ENCODE results near the gene ARHGAP15.

The ARHGAP15 gene

DNA sequence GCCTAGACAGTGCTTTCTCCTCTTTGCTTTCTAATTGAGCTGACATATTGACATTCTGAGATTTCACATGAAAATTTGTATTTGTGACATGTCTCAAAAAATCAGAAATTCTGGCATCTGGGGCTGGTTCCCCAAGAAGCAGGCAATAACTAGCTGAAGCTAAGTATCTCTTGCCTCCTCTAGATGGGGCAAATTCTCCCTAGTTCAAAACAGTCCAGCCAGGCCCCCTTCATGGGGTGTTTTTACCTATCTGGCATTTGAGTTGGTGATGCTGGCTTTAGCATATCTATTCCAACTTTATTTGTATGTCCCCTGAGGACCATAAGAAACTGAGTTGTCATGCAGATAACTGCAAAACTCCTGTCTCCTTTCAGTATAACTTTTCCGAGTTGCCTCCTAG, 39.9 kb downstream of the ARHGAP15 start:
- DNase-seq (ENCODE audit: low read depth in 2 of 2), result no peak

DNA sequence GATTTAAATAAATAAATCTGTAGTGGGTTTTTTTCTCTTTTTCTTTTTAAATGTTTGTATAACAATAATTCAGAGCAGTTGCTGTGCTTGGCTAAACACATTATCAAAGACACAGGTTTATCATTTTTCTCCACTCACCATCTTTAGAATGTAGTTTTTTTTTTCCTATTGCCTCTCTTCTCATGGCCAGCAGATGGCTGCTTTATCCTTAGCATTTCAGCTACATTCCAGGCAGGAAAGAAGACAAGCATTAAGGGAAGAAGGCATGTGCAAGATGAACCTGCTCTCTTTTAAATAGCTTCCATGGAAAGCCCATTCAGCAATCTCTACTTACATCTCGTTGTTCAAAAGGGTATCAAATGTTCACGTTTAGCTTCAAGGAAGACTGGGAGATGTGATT, 42.6 kb downstream of the ARHGAP15 start:
- no peak for DNase-seq (ENCODE audit: low read depth in 2 of 2)

DNA sequence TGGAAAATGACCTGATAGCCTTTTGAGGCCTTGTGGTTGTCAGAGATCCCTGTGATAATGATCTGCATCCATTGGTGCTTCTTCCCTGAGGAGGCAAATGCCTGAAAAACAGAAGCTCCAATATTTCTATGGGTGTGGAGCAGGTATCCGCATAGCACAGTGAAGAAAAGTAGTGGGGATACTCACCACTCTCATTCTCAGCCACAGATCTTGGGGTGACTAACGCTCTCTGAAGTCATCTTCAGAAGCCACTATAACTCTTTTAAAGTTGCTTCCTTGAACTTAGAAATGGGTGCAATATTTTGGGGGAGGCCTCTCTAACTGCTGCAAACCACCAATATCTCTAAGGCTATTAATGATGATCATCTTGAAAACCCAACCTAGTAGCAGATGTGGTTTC, 46.2 kb downstream of the ARHGAP15 start:
- DNase-seq (ENCODE audit: low read depth in 2 of 2), result peak in 1 of 2 donors; percentile 7

DNA sequence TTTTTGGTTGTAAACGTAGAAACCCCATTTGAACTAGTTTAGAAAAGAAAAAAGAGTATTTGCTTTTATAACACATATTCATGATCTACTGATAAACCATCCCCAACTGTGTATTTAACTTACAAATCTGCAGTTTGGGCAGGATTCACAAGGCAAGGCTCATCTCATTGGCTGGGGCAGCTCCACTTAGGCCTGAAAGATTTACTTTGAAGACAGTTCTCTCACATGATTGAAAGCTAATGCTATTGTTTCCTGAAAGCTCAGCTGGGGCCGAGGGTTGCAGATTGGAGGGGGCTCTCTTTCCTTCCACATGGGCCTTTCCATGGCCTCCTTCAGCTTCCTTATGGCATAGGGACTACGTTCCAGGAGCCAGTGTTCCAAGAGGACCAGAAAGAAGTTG, 47.4 kb downstream of the ARHGAP15 start:
- DNase-seq (ENCODE audit: low read depth in 2 of 2), result no peak

DNA sequence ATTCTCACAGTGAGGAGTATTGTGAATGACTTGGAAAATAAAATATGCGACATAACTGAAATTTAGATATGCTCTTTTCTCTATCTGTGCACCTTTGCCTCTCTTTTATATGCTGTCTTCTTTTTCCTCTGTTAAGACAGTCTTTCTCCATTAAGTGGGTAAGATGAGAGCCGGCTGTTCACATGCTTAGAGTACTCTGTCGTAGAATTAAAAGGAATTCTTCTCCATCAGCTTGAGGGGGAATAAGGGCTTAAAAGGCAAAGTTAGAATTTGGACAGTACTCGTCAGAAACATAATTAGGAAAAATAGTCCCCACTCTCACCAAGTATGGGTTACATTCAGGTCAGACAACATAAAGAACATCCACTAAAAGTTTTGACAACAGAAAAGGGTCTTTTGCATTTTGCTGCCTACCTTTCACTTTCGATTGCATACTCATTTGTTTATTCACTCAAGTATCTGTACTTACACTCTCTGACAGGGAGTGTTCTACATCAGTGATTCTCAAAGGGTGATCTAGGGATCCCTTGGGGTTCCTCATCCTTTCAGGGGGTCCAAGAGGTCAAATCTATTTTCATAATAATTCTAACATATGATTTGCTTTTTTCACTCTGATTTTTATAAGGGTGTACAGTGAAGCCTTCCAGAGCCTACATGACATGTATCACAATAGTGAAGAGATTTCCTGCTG, 48.0 kb downstream of the ARHGAP15 start:
- DNase-seq (ENCODE audit: low read depth in 2 of 2), result no peak

DNA sequence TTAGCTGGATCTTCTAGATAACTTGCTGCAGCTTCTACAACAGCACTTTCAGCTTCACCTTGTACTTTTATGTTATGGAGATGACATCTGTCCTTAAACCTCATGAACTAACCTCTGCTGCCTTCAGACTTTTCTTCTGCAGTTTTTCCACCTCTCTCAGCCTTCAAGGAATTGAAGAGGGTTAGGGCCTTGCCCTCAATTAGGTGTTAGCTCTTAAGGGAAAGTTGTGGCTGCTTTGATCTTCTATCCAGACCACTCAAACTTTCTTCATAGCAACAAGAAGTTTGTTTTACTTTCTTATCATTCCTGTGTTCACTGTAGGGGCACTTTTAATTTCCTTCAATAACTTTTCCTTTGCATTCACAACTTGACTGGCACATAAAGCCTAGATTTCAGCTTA, 52.3 kb downstream of the ARHGAP15 start:
- no peak for DNase-seq (ENCODE audit: low read depth in 2 of 2)

DNA sequence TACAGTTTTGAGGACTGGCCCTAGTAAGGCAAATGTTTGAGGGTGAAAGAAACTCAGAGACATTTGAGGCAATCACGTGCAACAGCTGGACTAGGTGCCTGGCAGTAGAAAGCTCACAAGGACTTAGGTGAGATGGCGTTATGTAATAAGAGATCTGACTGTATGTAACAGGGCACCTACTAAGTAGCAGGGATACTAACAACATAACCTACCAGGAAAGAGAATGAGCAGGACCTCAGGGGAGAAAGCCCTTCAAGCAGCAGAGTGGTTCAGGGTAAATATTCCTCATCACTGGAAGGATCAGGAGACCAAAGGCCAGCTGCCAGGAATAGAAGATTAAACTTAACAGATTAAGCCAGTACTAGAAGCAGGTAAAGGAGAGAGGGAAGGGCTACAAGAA, 53.4 kb downstream of the ARHGAP15 start:
- DNase-seq (ENCODE audit: low read depth in 2 of 2), result no peak

DNA sequence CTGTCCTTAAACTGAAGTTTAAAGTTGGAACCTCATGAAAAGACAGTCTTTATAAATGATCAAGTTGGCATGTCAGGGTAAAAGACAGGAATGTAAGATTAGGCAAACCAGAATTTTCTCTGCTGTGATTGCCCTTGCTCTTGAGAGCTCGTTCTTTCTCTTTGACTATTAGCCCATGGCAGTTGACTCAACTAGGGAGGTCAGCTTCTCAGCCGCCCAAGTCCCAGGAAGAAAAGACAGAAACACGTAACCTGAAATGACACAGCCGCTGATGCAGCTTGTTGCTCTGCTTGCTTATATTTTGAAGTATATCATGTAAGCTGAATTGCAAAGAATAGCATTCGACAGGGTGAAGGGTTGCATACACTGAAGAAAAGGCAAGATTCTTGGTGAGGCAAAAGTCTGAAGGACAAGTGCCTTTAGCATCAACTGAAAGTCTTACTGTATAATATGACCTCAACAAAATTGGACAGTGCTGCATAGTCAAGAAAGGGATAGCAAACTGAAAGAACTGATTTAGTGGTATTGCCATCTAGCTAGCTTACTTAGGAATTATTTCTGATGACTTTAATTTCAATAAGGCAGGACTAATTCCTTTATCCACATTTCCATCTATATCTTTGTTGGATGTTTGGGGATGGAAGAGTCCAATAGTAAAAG, 54.7 kb downstream of the ARHGAP15 start:
- DNase-seq (ENCODE audit: low read depth in 2 of 2), result no peak

DNA sequence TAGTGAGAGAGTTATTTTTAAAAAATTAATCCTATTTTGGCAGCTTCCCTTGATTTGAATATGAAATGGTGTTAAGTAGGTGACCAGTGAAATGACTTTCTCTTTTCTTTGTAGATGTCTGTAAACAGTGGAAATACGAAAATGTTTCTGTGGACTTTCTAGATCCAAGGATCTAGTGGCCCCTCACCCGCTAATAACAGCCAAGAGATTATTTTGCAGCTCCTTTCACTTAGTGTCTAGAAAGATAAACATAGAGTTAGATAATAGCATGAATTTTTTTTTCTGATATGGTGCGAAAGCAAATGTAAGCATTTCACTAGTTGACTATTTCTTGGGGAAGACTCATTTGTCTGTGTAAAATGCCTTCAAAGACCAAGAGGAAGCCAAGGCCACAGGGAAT, 57.7 kb downstream of the ARHGAP15 start:
- no peak for DNase-seq (ENCODE audit: low read depth in 2 of 2)

DNA sequence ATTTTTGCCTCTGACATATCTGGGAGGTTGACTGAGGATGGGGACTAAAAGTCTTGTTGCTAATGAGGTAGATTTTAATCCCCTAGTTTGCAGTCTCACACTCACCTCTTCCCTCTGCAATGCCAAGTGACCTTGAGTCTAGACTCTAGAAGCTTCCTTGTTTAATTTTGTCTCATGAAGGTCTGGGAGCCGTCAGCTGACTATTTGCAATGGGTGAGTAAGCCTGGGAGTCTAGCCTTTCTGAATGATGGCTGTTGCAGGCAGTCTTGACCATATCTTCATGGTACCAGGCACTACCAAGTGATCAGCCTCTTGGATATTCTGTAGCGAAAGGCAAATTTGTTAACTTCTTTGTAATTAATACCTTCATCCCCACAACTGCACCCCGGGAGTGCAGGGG, 61.2 kb downstream of the ARHGAP15 start:
- DNase-seq (ENCODE audit: low read depth in 2 of 2), result no peak

DNA sequence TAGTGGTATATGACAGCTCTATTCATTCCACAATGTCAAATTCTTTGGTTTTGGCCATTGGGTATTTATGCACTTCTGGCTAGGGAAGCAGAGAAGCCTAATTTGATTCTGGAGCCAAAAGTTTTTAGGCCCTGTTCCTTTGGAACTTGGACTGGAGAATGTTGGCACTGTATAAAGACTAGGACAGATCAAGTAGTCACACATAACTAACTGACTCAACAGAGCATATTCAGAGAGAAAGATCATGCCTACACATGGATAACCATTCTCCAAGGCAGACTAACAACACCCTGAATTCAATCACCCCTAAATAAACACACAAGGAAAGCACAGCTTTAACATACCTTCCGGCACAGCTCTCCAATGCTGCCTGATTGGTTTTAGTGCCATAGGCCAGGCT, 62.9 kb downstream of the ARHGAP15 start:
- no peak for DNase-seq (ENCODE audit: low read depth in 2 of 2)

DNA sequence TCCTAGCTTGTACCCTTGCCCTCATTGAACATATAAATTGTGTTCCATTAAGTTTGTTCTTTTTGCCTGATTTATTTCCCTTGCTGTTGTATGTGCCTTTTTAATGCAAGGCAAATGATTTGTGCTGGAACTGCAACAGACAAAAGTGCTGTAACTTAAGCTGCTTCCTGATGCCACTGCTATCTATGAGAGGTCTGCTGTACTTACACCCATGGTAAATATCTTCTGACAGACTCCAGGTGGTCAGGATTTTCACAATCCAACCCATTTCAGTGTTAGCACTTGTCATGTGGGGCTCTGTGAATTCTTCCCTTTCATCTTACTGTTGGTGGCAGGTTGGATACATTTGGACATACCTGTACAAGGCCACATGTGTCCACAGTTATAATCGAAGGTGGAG, 63.5 kb downstream of the ARHGAP15 start:
- DNase-seq (ENCODE audit: low read depth in 2 of 2), result no peak

DNA sequence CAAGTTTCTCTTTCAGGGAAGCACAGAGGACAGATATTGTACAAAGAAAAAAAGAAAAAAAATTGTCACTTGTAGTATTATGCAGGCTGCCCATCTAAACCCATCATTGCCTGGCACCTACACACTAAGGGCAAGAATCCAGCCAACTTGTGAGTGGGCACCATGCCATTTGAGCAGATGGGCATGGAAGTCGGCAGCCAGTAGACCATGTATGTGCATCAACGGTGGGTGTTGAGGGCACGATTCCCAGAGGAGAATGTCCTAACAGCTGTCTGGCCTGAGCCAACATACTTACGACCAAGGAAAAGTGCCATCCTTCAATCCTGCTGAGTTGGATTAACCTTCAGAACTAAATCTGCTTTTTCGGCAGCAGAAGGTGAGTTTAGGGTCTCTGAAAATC, 63.9 kb downstream of the ARHGAP15 start:
- DNase-seq (ENCODE audit: low read depth in 2 of 2), result no peak

DNA sequence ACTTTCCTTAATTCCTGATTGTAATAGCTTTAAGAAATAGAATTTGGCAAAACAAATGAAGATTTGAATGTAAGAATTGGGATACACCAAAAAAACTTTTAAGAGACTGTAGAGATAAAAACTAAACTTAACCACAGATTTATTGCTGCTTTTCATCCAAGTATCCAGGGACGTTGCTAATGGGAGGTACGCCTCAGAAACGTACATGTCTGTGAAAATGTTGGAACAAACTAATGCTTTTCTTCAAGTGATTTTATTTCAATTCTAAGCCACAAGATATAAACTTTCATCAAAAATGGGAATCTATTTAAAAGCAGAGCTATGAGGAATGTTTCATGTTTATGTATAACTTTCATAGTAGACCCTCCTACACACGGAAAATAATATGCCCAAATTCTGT, 66.3 kb downstream of the ARHGAP15 start:
- no peak for DNase-seq (ENCODE audit: low read depth in 2 of 2)

DNA sequence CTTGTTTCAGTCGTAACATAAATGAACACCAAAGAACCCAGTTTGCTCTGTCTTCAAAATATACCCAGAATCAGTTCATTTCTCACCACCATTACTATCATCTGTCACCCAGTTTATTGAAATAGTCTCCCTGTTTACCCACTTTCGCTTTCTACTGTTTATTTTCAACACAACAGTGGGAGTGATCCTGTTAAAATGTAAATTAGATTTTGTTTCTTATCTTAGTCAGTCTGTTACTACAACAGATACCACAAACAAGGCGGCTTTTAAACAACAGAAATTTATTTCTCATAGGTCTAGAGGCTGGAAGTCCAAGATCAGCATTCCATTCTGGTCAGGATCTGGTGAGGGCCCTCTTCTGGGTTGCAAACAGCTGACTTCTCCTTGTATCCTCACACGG, 74.8 kb downstream of the ARHGAP15 start:
- no peak for DNase-seq (ENCODE audit: low read depth in 2 of 2)

DNA sequence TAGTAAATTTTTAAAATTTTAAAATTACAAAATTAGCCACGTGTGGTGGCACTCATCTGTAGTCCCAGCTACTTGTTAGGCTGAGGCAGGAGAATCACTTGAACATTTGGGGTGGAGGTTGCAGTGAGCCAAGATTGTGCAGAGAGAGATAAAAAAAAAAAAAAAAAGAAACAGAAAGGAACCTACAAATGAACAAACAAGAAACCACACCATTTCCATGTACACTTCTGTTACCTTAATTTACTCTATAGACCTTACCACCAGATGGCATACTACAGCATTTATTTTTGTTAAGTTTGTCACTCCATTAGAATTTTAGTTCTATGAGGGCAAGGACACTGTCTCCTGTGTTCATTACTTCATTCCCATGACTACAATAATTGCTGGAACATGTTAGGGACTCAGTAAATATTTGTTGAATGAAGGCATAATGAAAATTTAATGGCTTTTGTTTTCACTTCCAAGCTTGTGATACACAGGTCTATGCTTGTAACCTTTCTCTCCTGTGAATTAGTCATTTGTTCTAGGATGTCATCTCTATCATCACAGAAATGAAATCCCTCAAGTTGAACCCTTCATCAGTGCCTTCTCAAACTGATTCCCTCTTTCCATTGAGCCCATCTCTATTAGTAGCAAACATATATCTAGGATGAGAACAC, 76.0 kb downstream of the ARHGAP15 start:
- no peak for DNase-seq (ENCODE audit: low read depth in 2 of 2)

DNA sequence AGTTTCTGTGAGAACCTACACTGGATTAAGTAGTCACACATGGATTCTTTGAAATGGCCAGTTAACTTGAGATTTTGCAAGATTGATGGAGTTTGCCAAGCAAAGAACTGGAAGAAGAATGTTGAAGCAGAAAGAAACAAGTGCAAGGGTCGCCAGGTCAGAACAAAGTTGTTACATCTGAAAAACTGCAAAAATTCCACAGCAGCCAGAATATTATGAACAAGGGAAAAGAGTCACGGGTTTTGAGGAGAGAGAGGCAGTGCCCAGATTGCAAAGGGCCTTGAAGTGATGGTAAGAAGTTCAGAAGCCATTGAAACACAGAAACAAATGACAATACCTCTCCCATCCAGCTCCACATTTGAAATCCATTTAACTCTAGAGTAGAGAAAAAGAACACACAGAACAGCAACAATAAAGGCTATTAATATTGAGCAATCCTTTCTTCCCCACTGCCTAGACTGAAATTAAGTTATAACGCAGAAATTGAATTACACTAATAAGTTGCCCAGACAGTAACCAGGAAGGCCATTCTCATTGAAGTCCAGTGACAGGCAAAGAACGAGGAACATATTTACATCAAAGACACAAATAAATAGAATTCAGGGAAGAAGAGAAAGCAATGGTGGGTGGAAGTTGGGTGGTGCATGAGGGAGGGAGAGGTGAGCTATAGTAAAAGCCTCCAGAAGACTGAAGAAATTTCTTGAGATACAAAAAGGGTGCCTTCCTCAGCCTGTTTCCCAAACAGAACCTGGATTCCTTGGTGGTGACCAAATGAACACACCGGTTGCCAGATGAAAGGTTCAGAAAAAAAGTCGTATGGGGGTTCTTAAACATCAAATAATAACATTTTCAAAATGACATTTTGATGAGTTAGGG, 80.6 kb downstream of the ARHGAP15 start:
- no peak for DNase-seq (ENCODE audit: low read depth in 2 of 2)

DNA sequence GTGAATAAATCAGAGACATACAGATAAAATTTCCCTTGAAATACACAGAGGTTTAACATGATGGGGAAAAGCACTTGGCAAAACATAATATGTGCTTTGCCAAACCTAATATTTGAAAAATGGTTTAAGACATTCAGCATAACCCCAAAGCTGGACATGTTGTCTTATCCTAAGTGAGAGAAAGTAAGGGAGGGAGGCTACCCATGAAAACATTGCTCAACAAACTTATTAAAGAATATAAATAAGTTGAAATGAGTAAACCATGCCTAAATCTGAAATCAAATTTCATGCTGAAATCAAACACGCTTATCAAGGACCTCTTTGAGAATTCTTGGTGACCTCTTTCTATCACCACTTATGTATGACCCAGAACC, 81.2 kb downstream of the ARHGAP15 start:
- no peak for DNase-seq (ENCODE audit: low read depth in 2 of 2)

DNA sequence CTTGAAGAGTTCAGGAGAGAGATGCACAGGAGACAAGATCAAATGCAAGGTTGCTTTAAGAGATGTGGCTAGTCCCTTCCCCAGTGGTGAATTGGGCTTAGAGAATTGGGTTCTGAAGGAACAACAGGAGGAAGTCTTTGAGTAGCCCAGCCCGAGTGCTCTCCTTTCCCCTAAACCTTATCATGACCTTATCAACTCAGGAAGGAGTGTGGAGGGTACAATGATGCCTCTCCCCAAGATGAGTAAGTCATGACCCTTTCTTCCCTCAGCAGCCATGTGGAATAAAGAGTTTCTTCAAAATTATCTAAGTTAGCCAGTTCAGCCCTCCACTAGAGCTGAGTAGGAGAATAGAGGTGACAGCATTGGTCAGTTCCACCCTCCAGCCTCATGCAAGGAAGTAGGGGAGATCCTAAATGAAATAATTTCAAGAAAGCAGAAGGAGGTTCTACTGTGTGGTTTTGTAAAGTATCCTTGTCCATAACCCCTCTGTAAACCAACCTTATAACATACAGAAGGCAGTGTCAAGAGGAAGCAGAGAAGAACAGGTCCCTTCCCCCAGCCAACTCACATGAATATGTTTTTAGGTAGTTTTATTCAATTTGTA, 88.4 kb downstream of the ARHGAP15 start:
- DNase-seq (ENCODE audit: low read depth in 2 of 2), result no peak

DNA sequence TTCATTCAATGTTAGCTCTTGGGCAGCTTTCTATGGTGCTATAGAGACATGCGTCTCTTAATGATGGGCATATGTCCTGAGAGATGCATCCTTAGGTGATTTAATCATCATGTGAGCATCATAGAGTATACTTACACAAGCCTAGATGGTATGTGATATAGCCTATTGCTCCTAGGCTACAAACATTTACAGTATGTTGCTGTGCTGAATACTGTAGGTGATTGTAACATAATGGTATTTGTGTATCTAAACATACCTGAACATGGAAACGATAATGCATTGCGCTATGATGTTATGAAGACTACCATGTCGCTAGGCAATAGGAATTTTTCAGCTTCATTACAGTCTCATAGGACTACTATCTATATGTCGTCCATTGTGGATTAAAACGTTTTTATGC, 89.4 kb downstream of the ARHGAP15 start:
- no peak for DNase-seq (ENCODE audit: low read depth in 2 of 2)

DNA sequence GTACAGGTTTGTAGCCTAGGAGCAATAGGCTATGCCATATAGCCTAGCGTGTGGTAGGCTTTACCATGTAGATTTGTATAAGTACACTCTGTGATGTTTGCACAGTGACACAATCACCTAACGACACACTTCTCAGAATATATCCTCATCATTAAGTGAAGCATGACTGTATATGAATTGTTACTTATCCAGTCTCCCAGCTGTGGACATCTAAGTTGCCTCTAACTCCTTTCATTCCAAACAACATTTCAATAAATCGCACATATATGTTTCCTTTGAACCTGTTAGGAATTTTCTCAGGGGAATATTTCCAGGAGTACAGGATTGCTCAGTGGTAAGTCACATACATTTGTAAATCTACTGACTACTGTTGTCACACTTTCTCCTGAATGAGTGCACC, 90.0 kb downstream of the ARHGAP15 start:
- DNase-seq (ENCODE audit: low read depth in 2 of 2), result no peak

DNA sequence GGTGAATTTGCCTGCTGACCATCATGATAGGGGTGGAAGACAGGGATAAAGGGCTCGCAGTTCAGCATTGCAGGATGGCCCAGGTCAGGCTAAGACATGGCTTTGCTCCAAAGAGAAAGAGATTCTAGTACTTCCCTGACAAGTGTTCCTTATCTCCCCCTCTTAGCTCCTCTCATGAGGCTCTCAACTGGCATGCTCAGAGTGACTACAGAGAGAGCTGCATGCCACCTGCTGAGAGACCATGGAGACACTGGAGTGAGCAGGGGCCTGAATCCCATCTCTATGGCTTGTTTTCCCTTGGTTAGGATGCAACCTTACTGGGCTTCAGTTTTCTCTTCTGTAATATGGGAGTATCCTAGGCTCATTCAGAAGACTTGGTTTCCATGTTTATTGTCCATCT, 94.3 kb downstream of the ARHGAP15 start:
- no peak for DNase-seq (ENCODE audit: low read depth in 2 of 2)

All from stimulated activated CD4-positive, alpha-beta T cell treated with anti-CD3 and anti-CD28 coated beads, Interleukin-15, amount 100 ng/mL, for 48 hours (primary cell).